Omental fat pad (tissue), 4 donors: ENCODE measurements around the gene STN1. TPM values are rescaled to one million over a fixed set of nuclear protein-coding genes. Genes with fewer than 3 reads are reported as not detected.

Experiments
- ATAC-seq: fragments of 150-250 bp; one replicate; pipeline ENCODE4 v1.9.1; 2016; ENCODE audit warnings: mild to moderate bottlenecking, moderate library complexity; ENCODE audit not compliant: low FRiP score
- DNase-seq: peaks from one replicate; pipeline ENCODE4 v3.0.0-alpha.2; 2019; ENCODE audit warnings: low spot score
- CTCF ChIP-seq, 3 donors: fragments of 450-650 bp; IDR thresholded peaks; one replicate each; pipeline ENCODE4 v1.5.1; 2016 to 2017; ENCODE audit warnings: antibody characterized with exemption in 3 of 3, mild to moderate bottlenecking in 3 of 3, moderate library complexity in 2 of 3
- total RNA-seq, 4 donors: library from RNA; depleted of rRNA; stranded (reverse); fragments of >200 nt; gene quantifications; one replicate each; pipeline ENCODE4 v1.1.0, GENCODE V29; 2016

Gene STN1
- total RNA-seq, 4 donors from 2014 or later = 15.4 to 44.7 (median 21.1) TPM

GRCh38 chr10:103874730-103875129 lies 43.3 kb downstream of the STN1 start:
- ATAC-seq = no peak

GRCh38 chr10:103872137-103872931 lies 45.6 kb downstream of the STN1 start:
- ATAC-seq (no peak), DNase-seq (no peak)
- TF ChIP-seq CTCF (IDR thresholded peaks at IDR 0.05) = no peak

More at GRCh38 chr10:103874730-103875129, 43.3 kb downstream of the STN1 start:
- no peak for TF ChIP-seq CTCF (IDR thresholded peaks at IDR 0.05)
- no peak for DNase-seq

- no peak for TF ChIP-seq CTCF (IDR thresholded peaks at IDR 0.05)
- DNase-seq (no peak), ATAC-seq (no peak)
These were observed 47.0 kb downstream of the STN1 start for GRCh38 chr10:103871006-103871405.

- no peak for DNase-seq
- ATAC-seq = no peak
- TF ChIP-seq CTCF (IDR thresholded peaks at IDR 0.05) = no peak
These were observed 47.5 kb downstream of the STN1 start for GRCh38 chr10:103870516-103870915.

- TF ChIP-seq CTCF (IDR thresholded peaks at IDR 0.05) = no peak
- DNase-seq = no peak
- no peak for ATAC-seq
These were observed 48.6 kb downstream of the STN1 start for GRCh38 chr10:103869336-103869735.

- ATAC-seq = no peak
- no peak for DNase-seq
- no peak for TF ChIP-seq CTCF (IDR thresholded peaks at IDR 0.05)
These were observed 49.8 kb downstream of the STN1 start for GRCh38 chr10:103868200-103868599.

- TF ChIP-seq CTCF (IDR thresholded peaks at IDR 0.05) = no peak
- DNase-seq (no peak), ATAC-seq (no peak)
These were observed 56.5 kb downstream of the STN1 start for GRCh38 chr10:103861505-103861904.
